HG03280 (cell line): Measurements from ENCODE around the gene REXO1.
"Not testable (repeated sequence)": the region's sequence is repeated elsewhere in the genome, so short reads cannot be mapped to it uniquely, and the experiment has no call there.

ENCODE experiments used
- ATAC-seq: cut with Tn5 transposase; IDR thresholded peaks from one replicate; pipeline ENCODE4 v1.9.1; 2021; ENCODE audit warnings: mild to moderate bottlenecking, moderate library complexity; ENCODE audit not compliant: unreplicated experiment

REXO1 gene

DNA sequence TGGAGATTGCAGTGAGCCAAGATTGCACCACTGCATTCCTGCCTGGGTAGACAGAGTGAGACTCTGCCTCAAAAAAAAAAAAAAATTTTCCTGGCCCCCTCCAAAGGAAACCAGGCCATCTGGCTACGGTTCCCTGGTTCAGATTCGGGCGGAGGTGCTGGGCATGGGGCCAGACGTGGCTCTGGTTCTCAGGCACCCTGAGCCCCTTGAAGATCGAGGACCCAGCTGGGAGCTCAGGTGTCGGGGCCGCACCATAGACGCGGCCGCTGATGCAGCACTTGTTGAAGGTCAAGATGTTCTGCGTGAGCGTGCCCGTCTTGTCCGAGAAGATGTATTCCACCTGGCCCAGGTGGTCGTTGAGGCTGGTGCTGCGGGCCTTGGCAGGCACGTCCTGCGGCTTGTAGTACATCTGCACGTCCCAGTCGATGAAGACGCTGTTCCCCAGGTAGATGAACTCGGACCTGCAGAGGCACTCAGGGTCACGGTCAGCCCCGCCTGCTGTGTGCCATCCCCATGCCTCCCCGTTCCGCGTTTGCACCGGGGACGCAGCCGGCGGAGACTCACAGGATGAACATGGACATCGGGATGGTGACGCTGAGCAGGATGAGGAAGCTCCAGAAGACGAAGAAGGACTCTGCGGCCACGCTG is 48.5 kb downstream of the REXO1 start:
- ATAC-seq: no peak

DNA sequence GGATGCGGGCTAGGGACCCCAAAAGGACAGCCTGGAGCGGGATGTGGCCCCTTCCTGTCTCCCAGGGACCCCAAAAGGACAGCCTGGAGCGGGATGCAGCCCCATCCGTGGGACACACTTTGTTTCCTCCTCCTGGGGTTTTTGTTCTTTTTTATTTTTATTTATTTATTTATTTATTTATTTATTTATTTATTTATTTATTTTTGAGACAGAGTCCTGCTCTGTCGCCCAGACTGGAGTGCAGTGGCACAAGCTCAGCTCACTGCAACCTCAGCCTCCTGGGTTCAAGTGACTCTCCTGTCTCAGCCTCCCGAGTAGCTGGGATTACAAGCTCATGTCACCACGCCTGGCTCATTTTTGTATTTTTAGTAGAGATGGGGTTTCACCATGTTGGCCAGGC is 51.0 kb downstream of the REXO1 start:
- not testable (repeated sequence) for ATAC-seq

DNA sequence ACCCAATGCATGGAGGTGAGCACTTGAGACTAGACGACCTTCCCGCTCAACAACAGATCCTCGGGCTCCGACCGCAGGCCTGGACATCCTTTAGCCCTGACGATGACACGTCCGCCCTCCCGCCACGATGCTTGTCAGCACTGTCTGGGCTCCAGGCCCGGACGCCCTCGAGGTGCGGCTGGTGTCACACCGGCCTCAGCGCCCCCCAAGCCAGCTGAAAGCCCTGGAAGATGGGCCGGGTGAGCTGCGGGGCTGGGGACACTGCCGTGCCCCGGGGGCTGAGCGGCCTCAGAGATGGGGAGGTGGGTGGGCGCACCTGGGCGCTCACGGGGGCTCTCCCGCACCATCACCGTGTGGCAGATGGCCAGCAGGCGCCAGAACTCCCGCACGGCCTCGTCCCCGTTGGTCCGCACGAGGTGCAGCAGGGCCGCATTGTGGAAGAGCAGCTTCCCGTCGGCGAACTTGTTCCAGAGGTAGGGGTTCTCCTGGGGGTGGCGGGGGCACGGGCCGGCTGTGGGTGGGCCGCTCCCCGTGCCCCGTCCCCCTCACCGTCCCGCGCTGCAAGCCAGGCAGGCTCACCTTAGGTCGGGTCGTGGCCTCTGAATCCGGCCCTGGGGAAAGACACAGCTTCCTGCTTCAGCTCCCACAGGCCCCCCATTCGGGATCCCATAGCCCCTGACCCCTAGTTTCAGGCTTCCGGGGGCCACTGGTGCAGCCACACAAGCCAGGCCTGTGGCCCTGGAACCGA is 51.7 kb downstream of the REXO1 start:
- ATAC-seq: no peak

DNA sequence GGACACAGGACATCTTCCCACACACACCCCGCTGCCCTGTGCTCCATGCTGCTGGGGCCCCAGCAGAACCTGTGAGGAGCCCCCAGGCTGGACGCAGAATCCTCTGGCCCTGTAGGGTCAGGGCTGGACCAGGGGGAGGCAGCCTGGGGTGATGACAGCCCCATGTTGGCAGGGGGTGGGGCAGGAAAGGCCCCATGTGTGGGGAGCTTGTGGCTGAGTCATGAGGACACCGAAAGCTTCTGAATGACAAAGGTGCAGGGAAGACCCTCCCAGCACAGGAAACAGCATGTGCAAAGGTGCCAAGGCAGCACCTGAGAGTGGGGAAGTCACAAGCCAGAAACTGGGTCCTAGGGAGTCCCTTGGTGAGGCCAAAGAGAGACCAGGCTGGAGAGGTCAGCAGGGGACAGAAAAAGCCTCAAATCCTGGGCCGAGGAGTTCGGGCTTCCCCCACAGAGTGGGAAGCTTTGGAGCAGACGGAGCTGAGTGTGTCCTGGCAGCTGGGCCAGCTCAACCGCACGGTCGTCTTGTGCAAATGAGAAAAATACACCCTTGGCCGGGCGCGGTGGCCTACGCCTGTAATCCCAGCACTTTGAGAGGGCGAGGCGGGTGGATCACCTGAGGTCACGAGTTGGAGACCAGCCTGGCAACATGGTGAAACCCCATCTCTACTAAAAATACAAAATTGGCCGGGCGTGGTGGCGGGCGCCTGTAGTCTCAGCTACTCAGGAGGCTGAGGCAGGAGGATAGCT is 53.7 kb downstream of the REXO1 start:
- ATAC-seq: no peak

DNA sequence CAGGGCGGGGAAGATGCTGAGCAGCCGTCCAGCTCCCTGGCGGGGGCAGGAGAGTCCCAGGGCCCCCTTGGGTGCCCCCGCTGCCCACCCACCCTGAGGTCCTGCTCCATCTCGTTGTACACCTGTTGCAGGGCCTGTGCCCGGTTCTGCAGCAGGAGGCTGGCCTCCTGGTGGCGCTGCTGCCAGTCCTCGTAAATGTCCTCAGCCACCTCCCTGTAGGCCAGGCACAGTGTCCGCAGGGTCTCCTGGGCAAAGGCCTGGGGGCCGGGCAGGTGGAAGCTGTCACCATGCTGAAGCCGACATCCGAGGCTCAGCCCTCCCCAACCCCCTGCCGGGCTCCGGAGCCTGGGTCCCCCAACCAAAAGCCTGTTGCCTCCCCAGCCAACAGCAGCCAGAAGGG is 56.4 kb downstream of the REXO1 start:
- ATAC-seq: no peak

DNA sequence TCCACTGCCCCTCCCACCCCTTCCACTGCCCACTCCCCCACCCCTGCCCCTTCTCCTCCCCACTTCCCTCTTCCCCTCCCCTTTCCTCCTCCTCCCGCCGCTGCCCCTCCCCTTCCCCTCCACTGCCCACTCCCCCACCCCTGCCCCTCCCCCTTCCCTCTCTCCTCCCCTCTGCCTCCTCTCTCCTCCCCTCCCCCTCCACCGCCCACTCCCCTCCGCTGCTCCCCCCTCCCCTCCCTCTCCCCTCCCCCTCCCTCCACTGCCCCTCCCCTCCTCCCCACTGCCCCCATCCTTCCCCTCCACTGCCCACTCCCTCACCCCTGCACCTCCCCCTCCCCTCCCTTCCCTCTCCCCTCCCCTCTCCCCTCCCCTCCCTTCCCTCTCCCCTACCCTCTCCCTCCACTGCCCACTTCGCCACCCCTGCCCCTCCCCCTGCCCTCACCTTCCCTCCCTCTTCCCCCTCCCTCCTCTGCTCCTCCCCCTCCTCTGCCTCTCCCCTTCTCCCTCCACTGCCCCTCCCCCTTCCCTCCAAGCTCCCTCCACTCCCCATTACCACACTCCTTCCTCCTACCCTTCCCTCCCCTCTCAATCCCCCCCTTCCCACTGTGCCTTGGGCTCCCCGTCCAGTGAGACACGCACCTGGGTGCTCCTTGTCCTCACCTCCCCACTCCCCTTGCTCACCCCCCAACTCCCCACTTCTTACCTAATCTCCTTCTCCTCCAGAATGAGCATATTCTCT is 58.1 kb downstream of the REXO1 start:
- ATAC-seq: no peak

DNA sequence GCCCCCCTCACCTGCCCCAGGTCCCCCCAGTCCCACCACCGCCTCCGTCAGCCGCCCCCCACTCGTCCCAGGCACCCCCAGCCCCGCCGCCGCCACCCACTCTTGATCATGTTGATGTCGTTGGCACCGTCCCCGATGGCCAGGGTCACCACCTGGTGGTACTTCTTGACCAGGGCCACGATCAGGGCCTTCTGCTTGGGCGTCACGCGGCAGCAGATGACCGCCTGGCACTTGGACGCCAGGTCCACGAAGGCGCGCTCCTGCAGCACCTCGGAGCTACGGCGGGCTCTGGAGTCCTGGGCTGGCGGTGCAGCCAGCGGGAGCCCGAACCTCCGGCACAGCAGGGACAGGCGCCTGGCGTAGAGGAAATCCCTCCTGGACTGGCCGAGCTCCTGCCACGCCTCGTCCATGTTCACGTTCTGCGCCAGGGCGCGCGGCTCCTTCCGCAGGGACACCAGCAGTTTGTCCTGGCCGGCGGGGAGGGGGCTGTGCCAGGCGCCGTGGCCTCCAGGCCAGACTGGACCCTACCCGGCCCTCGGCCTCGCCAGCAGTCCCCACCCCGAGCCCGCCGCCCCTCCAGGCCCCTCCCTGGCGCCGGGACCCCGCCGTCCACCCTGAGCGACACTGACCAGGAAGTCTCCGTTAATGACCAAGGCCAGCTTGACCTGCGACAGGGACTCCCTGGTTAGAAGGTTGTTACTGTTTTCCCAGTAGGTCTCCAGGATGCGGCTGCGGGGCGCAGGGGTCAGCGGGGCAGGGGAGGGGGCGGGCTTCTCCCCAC is 58.8 kb downstream of the REXO1 start:
- no peak for ATAC-seq

DNA sequence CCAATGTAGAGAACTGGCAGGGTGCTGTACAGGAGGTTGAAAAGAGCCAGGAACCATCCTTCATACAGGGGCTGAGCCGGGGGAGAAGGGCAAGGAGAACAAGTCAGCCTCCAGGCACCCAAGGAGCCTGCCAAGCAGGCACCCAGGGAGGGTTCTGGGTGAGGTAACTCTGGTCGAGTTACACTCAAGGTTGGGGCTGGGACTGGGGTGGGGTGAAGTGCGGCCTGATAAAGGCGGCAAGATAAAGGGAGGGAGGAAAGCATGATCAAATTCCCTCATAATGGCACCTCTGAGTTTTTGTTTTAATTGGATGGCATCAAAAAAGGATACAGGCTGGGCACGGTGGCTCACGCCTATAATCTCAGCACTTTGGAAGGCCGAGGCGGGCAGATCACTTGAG is 61.2 kb downstream of the REXO1 start:
- ATAC-seq: no peak

DNA sequence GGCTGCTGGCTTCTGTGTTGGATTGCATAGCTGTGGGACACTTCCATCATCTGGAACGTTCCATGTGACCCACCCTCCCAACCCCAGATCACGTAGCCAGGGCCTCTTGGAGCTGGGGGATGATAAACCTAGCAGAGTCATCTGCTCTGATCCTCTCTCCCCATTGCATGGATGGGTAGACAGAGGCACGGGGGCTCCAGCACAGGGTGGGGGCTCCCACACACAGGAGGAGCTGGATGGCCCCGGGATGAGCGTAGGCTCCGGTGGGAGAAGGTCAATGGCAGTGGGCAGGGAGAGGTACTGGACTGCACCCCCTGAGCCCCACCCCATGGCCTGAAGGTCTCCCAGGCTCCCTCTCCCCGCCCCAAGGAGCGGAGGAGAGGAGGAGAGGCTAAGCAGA is 61.6 kb downstream of the REXO1 start:
- ATAC-seq: no peak

DNA sequence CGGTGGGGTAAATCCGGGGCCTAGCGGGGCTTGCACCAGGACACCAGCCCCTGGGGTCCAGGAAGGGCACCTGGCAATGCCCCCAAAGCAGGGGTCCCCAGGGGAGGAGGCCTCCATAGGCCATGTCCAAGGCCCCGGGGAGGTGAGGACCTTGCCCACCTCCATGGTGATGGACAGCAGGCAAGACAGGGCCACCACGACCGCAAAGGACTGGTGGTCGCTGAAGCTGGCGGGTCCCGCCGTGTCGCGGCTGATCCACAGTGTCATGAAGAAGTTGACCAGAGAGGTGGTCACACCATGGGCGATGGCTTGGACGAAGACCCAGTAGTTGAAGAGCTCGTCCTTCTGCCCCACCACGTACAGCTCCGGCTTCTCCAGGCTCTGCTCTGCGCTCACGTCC is 63.0 kb downstream of the REXO1 start:
- ATAC-seq: no peak

DNA sequence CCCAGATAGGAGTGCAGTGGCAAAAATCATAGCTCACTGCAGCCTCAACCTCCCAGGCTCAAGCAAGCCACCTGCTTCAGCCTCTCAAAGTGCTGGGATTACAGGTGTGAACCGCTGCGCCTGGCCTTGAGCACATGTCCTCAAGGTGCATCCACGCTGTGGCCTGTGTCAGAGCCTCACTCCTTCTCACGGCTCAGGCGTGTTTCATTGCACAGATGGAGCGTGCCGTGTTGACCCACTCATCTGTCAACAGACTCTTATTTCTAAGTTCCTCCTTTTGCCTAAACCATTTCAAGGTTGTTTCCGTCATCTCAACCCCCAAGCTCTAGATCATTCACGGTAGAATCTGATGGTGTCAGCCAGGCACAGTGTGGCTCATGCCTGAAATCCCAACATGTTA is 64.4 kb downstream of the REXO1 start:
- ATAC-seq: no peak

DNA sequence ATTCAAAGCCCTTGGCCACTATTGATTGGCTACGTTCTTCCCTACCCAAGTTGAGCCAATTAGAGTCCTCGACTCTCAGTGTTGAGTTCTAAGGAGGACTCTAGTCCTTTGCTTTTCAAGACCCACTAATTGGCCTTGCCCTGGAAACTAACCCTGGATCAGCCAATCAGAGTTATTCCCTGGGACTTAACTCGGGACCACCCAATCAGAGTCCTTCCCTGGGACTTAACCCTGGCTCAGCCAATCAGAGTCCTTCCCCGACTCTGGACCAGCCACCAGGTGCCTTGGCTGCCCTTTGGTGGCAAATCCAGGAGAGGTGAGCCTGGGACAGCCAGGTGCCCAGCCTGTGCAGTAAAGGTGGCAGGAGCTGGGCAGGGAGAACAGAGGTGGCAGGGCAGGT is 64.9 kb downstream of the REXO1 start:
- ATAC-seq: no peak

DNA sequence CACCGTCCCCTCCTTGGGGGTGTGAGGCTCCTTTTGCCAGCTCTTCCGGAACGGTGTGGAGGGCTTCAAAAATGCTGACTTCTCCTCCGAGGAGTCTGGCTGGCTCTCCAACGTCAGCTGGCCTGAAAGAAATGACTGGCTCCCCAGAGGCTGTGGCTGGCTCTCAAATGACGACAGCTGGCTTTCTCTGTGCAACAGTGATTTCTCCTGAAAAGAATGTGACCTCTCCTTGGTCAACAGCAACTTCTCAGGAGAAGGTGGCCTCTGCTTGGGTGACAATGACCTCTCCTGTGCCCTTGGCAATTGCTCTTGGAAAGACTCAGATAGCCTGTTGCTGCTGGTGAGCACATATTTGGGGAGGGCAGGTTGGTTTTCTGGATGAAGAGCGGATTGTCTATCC is 65.8 kb downstream of the REXO1 start:
- ATAC-seq: no peak

DNA sequence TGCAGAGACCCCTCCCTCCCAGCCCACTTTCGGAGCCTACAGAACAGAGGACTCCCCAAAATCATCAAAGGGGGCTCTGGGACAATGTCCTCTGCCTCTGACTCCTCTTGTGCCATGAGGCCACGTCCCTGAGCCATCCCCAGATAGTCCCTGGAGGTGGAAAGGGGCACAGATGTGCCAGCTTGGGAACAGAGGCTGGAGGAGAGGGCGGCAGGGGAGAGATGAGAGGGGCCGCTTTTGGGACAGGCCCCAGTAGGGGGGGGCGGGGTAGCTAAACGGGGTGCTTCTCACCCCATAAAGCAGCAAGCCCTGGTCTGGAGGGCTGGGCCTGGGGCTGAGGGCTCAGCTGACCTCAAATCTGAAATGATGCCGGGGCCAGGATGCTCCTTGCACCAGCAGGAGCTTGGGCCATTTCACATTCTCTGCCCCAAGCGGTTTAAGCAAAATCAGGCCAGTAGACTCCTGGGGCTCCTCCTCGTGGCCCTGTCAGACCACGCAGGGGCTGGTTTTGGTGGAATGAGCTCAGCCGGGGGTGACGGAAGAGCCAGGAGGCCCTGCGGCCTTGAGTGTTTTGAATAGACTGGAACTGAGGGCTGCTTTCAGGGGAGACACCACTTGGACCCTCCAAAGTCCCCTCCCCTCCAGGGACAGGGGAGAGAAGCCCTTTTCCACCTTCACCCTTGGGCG is 67.9 kb downstream of the REXO1 start:
- ATAC-seq: no peak

DNA sequence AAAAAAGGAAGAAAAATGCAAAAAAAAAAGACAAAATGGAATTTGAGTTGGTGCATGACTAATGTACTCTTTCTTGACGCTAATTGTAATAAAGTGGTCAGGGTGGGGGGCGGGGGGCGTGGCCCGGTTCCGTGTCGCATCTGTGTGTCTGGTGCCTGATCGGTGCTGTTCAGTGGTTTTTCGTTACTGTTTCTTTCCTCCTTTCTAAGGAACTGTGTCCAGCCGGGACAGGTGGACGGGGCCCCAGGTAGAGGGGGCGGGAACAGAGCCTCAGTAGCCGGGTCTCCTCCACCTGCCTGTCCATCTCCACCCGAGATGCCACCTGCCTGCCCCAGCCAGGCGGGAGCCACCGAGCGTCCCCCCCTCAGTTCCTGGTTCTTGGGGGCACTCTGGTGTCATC is 68.7 kb downstream of the REXO1 start:
- no peak for ATAC-seq

DNA sequence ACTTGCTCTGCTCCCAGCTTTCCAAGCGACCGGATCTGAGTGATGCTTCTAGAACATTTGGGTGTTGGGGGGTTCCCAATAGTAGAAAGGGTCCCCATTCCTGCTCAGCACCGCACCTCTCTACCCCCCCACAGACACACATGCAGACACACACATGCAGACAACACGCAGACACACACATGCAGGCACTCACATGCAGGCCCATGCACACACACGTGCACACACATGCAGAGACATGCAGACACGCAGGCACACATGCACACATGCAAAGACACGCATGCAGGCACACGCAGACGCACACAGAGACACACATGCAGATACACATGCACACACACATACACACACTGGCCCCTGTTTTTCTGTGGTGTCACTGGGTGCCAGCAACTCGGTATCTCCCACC is 71.1 kb downstream of the REXO1 start:
- ATAC-seq: no peak

DNA sequence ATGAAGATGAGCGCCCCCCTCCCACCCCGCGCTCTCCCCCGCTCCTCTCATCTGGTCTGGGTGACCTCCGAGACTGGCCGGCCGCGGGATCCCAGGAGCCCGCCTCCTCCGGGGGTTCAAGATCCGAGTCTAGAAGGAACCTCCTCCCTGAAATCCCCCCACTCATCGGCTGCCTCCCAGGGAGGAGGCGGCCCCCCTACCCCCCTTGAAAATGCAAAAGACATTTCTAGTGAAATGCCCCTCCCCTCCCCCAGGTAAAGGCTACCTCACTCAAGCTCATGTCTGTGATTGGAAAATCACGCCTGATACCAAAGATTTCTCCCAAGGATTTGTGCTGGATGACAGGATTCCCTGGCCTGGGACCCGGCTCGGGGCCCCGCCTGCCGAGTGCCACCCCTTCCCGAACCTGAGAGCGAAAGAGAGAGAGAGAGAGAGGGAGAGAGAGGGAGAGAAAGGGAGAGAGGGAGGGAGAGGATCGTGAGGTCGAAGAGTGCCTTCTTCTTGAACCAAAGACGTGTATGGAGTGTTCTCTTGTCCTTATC is 71.6 kb downstream of the REXO1 start:
- no peak for ATAC-seq

DNA sequence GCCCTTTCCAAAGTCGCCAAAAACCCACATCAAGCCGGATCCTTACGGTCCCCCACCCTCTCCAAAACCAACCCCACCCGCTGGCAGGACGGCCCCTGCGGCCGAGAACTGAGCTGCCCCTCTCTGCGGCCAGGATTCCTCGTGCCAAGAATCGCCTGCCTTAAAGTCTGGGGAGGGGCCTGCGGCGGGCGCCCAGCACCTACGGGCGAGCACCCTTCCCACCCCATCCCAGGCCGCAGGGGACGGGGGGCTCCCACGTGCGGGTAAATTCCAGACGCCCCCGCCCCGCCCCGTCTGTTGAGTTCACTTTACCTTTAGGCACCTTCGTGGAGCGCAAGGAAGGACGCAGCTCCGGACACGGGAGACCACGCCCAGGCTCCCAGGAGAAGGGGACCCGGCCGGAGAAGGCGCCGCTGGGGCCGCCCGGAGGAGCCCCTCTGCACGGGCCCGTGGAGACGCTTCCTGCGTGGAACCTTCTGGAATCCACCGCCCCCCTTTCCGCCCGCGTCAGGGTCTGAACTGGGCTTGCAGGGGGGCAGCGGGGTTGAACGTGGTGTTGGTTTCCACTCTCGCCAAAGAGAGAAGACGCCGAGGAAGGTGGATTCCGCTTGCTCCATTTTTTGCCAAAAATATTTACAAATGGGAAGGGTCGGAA is 72.2 kb downstream of the REXO1 start:
- no peak for ATAC-seq
